AG04449 (cell line): ENCODE data around the gene LRTM2.

Experiments
- CTCF ChIA-PET: fragments of 350-600 bp; formaldehyde crosslinking; extraction: SDS; loops from one replicate; lab custom pipeline; 2021; ENCODE audit warnings: antibody characterized with exemption; lab: Yijun Ruan, JAX
- POLR2A ChIA-PET: fragments of 400-600, 350-600 bp; formaldehyde crosslinking; extraction: SDS; loops from one replicate; lab custom pipeline; 2020; ENCODE audit warnings: antibody characterized with exemption, inconsistent platforms; lab: Yijun Ruan, JAX
- DNase-seq: peaks from one replicate; pipeline ENCODE4 v3.0.0-alpha.2; 2010; ENCODE audit warnings: low read depth, low spot score
- H3K4me3 ChIP-seq: 2 replicates; pipeline ENCODE4 v1.5.1; 2011; ENCODE audit warnings: low read depth, mild to moderate bottlenecking, control low read depth, low read length
- CTCF ChIP-seq: IDR thresholded peaks from one replicate; pipeline ENCODE4 v1.5.1; 2011; ENCODE audit warnings: mild to moderate bottlenecking, moderate library complexity, low read length, control low read depth, inconsistent platforms; ENCODE audit not compliant: insufficient read depth; ENCODE audit errors: missing control alignments

The LRTM2 gene

GRCh38 chr12:1873531-1874510 lies 53.5 kb downstream of the LRTM2 start:
- no peak for DNase-seq
- no peak overlapping the region for H3K4me3 ChIP-seq
- ChIA-PET POLR2A (no interaction called here), CTCF (interaction anchor here (0.9 kb wide), 1 partner anchor 13 kb away, joined by 3 read pairs; no protein-coding TSS in a partner anchor)
- TF ChIP-seq CTCF, result no peak

GRCh38 chr12:1875608-1876007 lies 55.2 kb downstream of the LRTM2 start:
- no peak overlapping the region for H3K4me3 ChIP-seq
- DNase-seq, result no peak
- no peak for TF ChIP-seq CTCF
- CTCF ChIA-PET, result no interaction called here
- POLR2A ChIA-PET, result no interaction called here

- POLR2A ChIA-PET, result no interaction called here
- TF ChIP-seq CTCF, result no peak
- DNase-seq, result no peak
- CTCF ChIA-PET, result no interaction called here
- H3K4me3 ChIP-seq, result no peak overlapping the region
Observed at GRCh38 chr12:1876086-1876485, 55.7 kb downstream of the LRTM2 start.

- no peak for DNase-seq
- no peak overlapping the region for H3K4me3 ChIP-seq
- POLR2A ChIA-PET, result no interaction called here
- CTCF ChIA-PET, result no interaction called here
- no peak for TF ChIP-seq CTCF
Observed at GRCh38 chr12:1877169-1877878, 57.0 kb downstream of the LRTM2 start.

- ChIA-PET CTCF (no interaction called here), POLR2A (no interaction called here)
- no peak for DNase-seq
- TF ChIP-seq CTCF, result no peak
- no peak overlapping the region for H3K4me3 ChIP-seq
Observed at GRCh38 chr12:1878214-1878613, 57.8 kb downstream of the LRTM2 start.

GRCh38 chr12:1878695-1879094 lies 58.3 kb downstream of the LRTM2 start:
- POLR2A ChIA-PET, result no interaction called here
- CTCF ChIA-PET, result no interaction called here

More at GRCh38 chr12:1878695-1879094, 58.3 kb downstream of the LRTM2 start:
- DNase-seq, result no peak
- TF ChIP-seq CTCF, result no peak
- H3K4me3 ChIP-seq, result no peak overlapping the region
